Body of pancreas (tissue), 4 donors: ENCODE results near the gene SLC22A4. TPM values are rescaled to one million over a fixed set of nuclear protein-coding genes. Genes with fewer than 3 reads are reported as not detected.

Experiments
- ATAC-seq: fragments of 150-250 bp; one replicate; pipeline ENCODE4 v1.9.1; 2016
- DNase-seq, 4 donors: peaks; one replicate each; pipeline ENCODE4 v3.0.0-alpha.2; 2019
- H3K27ac ChIP-seq, 4 donors: fragments of 200-600 bp; sonication (generic); 1 replicate in 3 of 4; 2 replicates in 1 of 4; pipeline versions ENCODE4 v1.5.1 to v1.6.1; 2016 to 2019; ENCODE audit warnings: mild to moderate bottlenecking in 1 of 4, mixed read lengths in 1 of 4, moderate library complexity in 1 of 4
- H3K27me3 ChIP-seq, 2 donors: fragments of 200-600 bp; sonication (generic); one replicate each; pipeline ENCODE4 v1.6.0; 2016; ENCODE audit warnings: mild to moderate bottlenecking in 1 of 2
- H3K36me3 ChIP-seq, 2 donors: fragments of 200-600 bp; sonication (generic); replicated peaks in 1 of 2; 2 replicates each; pipeline ENCODE4 v1.5.1; 2016; ENCODE audit warnings: low read depth in 2 of 2; ENCODE audit not compliant: insufficient read depth in 1 of 2
- H3K4me1 ChIP-seq: fragments of 200-600 bp; sonication (generic); one replicate; pipeline ENCODE4 v1.6.0; 2016
- H3K4me3 ChIP-seq, 2 donors: fragments of 200-600 bp; sonication (generic); 1 replicate in 1 of 2; 2 replicates in 1 of 2; pipeline ENCODE4 v1.5.1; 2016 to 2019
- H3K9me3 ChIP-seq, 3 donors: fragments of 200-600 bp; sonication (generic); 1 replicate in 2 of 3; 2 replicates in 1 of 3; pipeline ENCODE4 v1.5.1; 2016
- POLR2A ChIP-seq, 3 donors: fragments of 450-650 bp; IDR thresholded peaks; one replicate each; pipeline ENCODE4 v1.6.1; 2016; ENCODE audit warnings: antibody characterized with exemption in 3 of 3, mild to moderate bottlenecking in 2 of 3
- whole genome bisulfite sequencing, 2 donors: methylation state at CpG; one replicate each; pipeline ENCODE4 v1.1.5; 2017; 5-methylcytosine and 5-hydroxymethylcytosine counted together
- intact Hi-C: fragments of 100-400 bp; cut with DNase I; formaldehyde crosslinking; loops from one replicate; pipeline ENCODE4 v1.15.1; 2023
- total RNA-seq, 2 donors: library from RNA; depleted of rRNA; stranded (reverse); fragments of >200 nt; gene quantifications; one replicate each; pipeline ENCODE4 v1.1.0, GENCODE V29; 2016
- TF ChIP-seq, protein P1 (sequence below), 7 experiments: fragments of 450-650 bp in 4 of 7; fragments of 200-600 bp in 3 of 7; sonication (generic) in 3 of 7; IDR thresholded peaks; one replicate each; pipeline ENCODE4 v1.5.1; 2016 to 2019; ENCODE audit warnings: antibody characterized with exemption in 7 of 7

The SLC22A4 gene
- total RNA-seq, 2 donors from 2014 or later: not detected

DNA sequence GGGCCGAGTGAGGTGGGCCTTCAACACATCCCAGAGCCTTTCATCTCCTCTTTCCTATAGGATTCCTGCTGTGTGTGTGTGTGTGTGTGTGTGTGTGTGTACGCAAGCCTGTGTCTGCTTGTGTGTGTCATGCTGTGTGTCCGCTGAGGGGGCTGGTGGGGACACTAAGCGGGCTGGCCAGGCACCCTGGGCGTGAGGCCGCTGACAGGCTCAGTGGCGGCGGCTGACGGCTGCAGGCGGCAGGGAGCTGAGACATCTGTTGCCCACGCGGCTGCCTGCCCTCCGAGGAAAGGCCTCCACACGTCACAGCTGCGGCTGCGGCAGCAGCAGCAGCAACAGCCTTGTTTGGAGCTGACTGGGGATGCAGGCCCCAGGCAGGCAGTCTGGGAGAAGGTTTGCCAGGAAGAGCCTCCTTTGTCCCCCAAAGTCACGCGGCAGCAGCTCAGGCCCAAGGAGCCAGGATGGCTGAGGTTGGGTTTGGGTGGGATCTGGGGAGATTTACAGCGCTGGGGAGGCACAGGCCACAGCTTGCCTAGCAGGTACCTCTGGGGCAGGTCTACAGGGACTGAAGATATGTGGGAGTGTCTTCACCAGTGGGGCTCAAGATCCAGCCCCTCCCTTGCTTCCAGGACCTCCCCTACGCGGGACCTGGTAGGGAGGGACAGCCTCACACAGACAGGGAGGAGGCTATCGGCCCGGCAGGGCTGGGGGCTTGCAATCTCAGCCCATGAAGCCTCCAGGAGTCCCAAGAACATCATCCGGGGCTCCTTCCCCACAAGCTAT lies 34.9 kb upstream of the SLC22A4 start:
- TF ChIP-seq POLR2A (IDR thresholded peaks at IDR 0.05): peak in 1 of 3 donors; percentile 9
- TF ChIP-seq, protein P1, sequence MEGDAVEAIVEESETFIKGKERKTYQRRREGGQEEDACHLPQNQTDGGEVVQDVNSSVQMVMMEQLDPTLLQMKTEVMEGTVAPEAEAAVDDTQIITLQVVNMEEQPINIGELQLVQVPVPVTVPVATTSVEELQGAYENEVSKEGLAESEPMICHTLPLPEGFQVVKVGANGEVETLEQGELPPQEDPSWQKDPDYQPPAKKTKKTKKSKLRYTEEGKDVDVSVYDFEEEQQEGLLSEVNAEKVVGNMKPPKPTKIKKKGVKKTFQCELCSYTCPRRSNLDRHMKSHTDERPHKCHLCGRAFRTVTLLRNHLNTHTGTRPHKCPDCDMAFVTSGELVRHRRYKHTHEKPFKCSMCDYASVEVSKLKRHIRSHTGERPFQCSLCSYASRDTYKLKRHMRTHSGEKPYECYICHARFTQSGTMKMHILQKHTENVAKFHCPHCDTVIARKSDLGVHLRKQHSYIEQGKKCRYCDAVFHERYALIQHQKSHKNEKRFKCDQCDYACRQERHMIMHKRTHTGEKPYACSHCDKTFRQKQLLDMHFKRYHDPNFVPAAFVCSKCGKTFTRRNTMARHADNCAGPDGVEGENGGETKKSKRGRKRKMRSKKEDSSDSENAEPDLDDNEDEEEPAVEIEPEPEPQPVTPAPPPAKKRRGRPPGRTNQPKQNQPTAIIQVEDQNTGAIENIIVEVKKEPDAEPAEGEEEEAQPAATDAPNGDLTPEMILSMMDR (IDR thresholded peaks at IDR 0.05): no peak
- WGBS, 2 donors: 61 to 73% methylated on average over 2 to 24 of the region's 24 CpGs
- peaks cover 24% of the 10 kb centered on the region for H3K4me1 ChIP-seq
- peak overlapping the region in 2 of 4 donors; percentile 26 to 55 for H3K27ac ChIP-seq
- no peak overlapping the region for H3K4me3 ChIP-seq
- ATAC-seq: peak; percentile 9
- no peaks in the 10 kb centered on the region for H3K36me3 ChIP-seq
- peak in 3 of 4 donors; percentile 48 to 54 (median 52) for DNase-seq
- no peaks in the 10 kb centered on the region for H3K9me3 ChIP-seq
- H3K27me3 ChIP-seq: no peaks in the 10 kb centered on the region
- intact Hi-C loops: no loop called here

DNA sequence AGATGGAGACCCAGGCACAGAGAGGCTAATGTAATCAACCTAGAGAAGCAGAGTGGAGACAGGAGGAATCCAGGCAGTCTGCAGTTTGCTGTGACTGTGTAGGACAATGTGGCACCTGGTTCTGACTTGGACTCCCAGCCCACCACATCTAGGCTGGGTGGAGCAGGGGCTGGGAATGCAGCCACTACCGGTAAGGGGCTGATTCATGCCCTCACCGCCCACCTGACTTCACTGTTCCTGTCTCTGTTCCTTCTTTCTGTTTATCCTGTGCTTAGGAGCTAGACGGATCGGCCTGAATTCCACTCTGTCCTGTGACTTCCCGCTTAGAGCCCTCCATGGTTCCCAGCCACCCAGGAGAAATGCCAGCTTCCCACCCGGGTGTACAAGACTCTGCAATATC lies 34.1 kb upstream of the SLC22A4 start:
- WGBS, 2 donors: 77 to 84% methylated on average over 6 of the region's 6 CpGs
- DNase-seq: no peak

DNA sequence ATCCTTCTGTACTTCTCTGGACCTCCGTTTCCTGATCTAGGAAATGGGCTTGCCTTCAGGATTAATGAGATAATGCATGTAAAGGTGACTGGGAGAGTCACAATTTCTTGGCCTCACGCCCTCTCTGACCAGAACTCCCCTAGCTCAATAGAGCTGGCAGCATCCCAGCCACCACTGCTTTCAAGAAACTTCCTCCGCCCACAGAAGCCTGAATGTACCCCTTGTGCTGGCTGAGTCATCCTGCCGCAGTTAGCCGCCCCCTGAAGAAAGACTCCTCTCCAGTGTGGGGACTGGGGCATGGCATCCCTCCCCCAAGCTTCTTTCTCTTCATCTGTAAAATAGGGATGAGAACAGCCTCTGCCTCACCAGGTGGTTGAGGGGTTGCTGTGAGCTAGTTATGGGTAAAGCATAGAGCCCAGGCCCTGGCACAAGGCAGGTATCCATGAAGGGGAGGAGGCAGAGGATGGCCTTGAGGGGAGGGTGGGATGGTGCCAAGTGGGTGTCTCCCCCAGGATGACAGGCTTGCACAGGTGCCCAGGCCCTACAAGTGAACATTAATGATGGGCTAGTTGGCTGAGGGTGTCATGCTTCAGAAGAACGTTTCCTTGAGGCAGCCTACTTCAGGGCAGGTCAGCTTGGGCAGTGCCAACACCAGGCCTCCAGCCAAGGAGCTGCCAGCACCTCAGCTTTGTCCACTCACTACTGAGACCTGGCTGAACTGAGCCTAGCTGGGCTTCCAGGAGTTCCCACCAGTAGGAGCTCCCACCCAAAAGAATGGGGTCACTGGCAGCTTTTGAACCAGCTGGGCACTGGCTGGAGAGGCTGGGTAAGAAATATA lies 33.3 kb upstream of the SLC22A4 start:
- H3K9me3 ChIP-seq: no peaks in the 10 kb centered on the region
- 29 to 51% methylated on average over 4 to 6 of the region's 6 CpGs for WGBS, 2 donors
- H3K4me1 ChIP-seq: peaks cover 24% of the 10 kb centered on the region
- no peak for ATAC-seq
- no peaks in the 10 kb centered on the region for H3K27me3 ChIP-seq
- no peak for TF ChIP-seq POLR2A (IDR thresholded peaks at IDR 0.05)
- TF ChIP-seq, protein P1 (IDR thresholded peaks at IDR 0.05): no peak
- intact Hi-C loops: no loop called here
- no peaks in the 10 kb centered on the region for H3K36me3 ChIP-seq
- no peak overlapping the region for H3K4me3 ChIP-seq
- DNase-seq: peak; percentile 53 to 81 (median 75)
- peak overlapping the region in 3 of 4 donors; percentile 53 to 57 (median 54) for H3K27ac ChIP-seq

More for the DNA sequence above, 34.1 kb upstream of the SLC22A4 start:
- no peak for ATAC-seq
- H3K36me3 ChIP-seq: no peaks in the 10 kb centered on the region
- TF ChIP-seq, protein P1 (IDR thresholded peaks at IDR 0.05): no peak
- TF ChIP-seq POLR2A (IDR thresholded peaks at IDR 0.05): no peak
- no peaks in the 10 kb centered on the region for H3K27me3 ChIP-seq
- H3K9me3 ChIP-seq: no peaks in the 10 kb centered on the region
- peaks cover 17% of the 10 kb centered on the region for H3K4me1 ChIP-seq
- peak overlapping the region in 2 of 4 donors; percentile 54 to 55 for H3K27ac ChIP-seq
- intact Hi-C loops: no loop called here
- no peak overlapping the region for H3K4me3 ChIP-seq

DNA sequence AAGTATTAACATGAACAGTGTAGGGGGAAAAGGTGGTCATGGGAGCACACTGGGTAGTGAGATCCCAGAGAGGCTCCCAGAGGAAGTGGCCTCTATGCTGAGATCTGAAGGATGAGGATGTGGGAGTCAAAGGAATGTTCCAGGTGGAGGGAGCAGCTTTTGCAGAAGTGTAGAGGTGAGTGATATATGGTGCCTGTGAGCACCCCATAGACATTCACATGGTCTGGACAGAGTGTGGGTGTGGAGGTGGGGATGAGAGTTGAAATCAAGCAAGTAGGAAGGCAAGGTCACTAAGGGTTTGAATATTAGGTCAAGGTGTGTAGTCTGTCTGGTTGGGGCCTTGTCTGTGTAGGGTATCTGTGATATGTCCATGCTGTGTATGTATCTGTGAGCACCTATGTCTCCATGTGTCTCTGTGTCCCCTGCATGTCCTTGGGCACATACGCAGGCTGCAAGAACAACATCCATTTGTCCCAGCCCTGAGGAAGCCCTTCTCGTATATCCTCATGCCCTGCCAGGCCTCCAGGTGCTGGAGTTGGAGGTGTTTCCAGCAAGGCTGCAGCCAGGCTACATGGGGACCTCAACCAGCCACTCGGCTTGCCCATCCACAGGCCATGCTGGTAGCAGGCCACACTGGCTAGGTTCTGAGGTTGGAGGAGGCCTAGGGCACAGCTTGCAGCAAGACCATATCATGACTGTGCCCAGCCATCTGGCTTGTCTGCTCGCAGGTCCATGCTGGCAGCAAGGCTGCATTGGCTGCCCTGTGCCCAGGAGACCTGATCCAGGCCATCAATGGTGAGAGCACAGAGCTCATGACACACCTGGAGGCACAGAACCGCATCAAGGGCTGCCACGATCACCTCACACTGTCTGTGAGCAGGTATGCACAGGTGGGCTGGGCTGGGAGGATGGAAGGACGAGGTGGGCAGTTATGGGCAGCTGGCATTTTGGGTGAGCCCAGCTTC lies 32.0 kb upstream of the SLC22A4 start:
- ATAC-seq (no peak), DNase-seq (no peak)
- H3K4me3 ChIP-seq: no peak overlapping the region
- intact Hi-C loops: no loop called here
- 81 to 94% methylated on average over 2 to 7 of the region's 7 CpGs for WGBS, 2 donors
- H3K27me3 ChIP-seq: no peaks in the 10 kb centered on the region
- no peaks in the 10 kb centered on the region for H3K36me3 ChIP-seq
- no peaks in the 10 kb centered on the region for H3K9me3 ChIP-seq
- no peak for TF ChIP-seq POLR2A (IDR thresholded peaks at IDR 0.05)
- TF ChIP-seq, protein P1 (IDR thresholded peaks at IDR 0.05): no peak
- H3K4me1 ChIP-seq: peaks cover 30% of the 10 kb centered on the region
- no peak overlapping the region for H3K27ac ChIP-seq
